HepG2 (cell line): ENCODE measurements around the gene ST6GALNAC6. TPM values are rescaled to one million over a fixed set of nuclear protein-coding genes. Genes with fewer than 3 reads are reported as not detected.

Experiments
- DMAP1 ChIP-seq: IDR thresholded peaks from 2 replicates; pipeline ENCODE4 v1.6.1; 2016
- ETS1 ChIP-seq: sonication (generic); formaldehyde crosslinking; IDR thresholded peaks from 2 replicates; pipeline ENCODE4 v1.4.0; 2020; ENCODE audit warnings: missing genetic modification reagents
- FOXA3 ChIP-seq: IDR thresholded peaks from 2 replicates; pipeline ENCODE4 v1.6.1; 2016; ENCODE audit warnings: missing genetic modification reagents, missing compliant biosample characterization
- HNRNPL ChIP-seq: fragments of 200-400 bp; formaldehyde crosslinking; IDR thresholded peaks from 2 replicates; pipeline ENCODE4 v1.6.1; 2017; ENCODE audit warnings: mild to moderate bottlenecking, low read depth, low read length
- IKZF4 ChIP-seq: sonication (generic); formaldehyde crosslinking; IDR thresholded peaks from 2 replicates; pipeline ENCODE4 v1.5.1; 2020; ENCODE audit warnings: borderline replicate concordance, mild to moderate bottlenecking, low read depth, missing genetic modification reagents; ENCODE audit errors: not compliant biosample characterization
- JUNB ChIP-seq: sonication (generic); formaldehyde crosslinking; IDR thresholded peaks from 2 replicates; pipeline ENCODE4 v1.8.0; 2022; ENCODE audit warnings: missing genetic modification reagents, mild to moderate bottlenecking, borderline replicate concordance
- KAT2B ChIP-seq: fragments of 150-350 bp; IDR thresholded peaks from 2 replicates; pipeline ENCODE4 v1.6.1; 2014; ENCODE audit warnings: low read depth, low read length, borderline replicate concordance
- PHF5A ChIP-seq: IDR thresholded peaks from one replicate; pipeline ENCODE4 v1.6.1; 2018; ENCODE audit warnings: low read depth, missing genetic modification reagents; ENCODE audit not compliant: unreplicated experiment
- RARG ChIP-seq: sonication (generic); formaldehyde crosslinking; IDR thresholded peaks from 2 replicates; pipeline ENCODE4 v1.4.0; 2020; ENCODE audit warnings: low read depth, mild to moderate bottlenecking, missing genetic modification reagents
- SNAPC2 ChIP-seq: sonication (generic); formaldehyde crosslinking; IDR thresholded peaks from 2 replicates; pipeline ENCODE4 v1.8.1; 2022; ENCODE audit warnings: mild to moderate bottlenecking, missing genetic modification reagents
- TBX3 ChIP-seq: fragments of 450-650 bp; IDR thresholded peaks from 2 replicates; pipeline ENCODE4 v1.6.1; 2017; ENCODE audit warnings: antibody characterized with exemption, mild to moderate bottlenecking, inconsistent platforms, borderline replicate concordance
- TCF12 ChIP-seq, 2 experiments: fragments of 450-650 bp in 1 of 2; sonication (generic) in 1 of 2; formaldehyde crosslinking in 1 of 2; IDR thresholded peaks; 2 replicates each; pipeline versions ENCODE4 v1.6.1 to v1.8.0; 2017 to 2022; ENCODE audit warnings: antibody characterized with exemption in 1 of 2, mild to moderate bottlenecking in 1 of 2, missing genetic modification reagents in 1 of 2, moderate library complexity in 1 of 2
- TGIF2 ChIP-seq: IDR thresholded peaks from 2 replicates; pipeline ENCODE4 v1.6.1; 2016; ENCODE audit warnings: control low read depth, missing compliant biosample characterization
- ZNF207 ChIP-seq: fragments of 450-650 bp; IDR thresholded peaks from 2 replicates; pipeline ENCODE4 v1.6.1; 2016; ENCODE audit warnings: antibody characterized with exemption, borderline replicate concordance
- ZNF280D ChIP-seq: sonication (generic); formaldehyde crosslinking; IDR thresholded peaks from 2 replicates; pipeline ENCODE4 v1.5.1; 2020; ENCODE audit warnings: mild to moderate bottlenecking, missing genetic modification reagents
- ZNF703 ChIP-seq: sonication (generic); formaldehyde crosslinking; IDR thresholded peaks from 2 replicates; pipeline ENCODE4 v1.5.1; 2020; ENCODE audit warnings: missing genetic modification reagents, mild to moderate bottlenecking, moderate library complexity, borderline replicate concordance
- polyA plus RNA-seq, 8 experiments: library from polyadenylated mRNA; depleted of rRNA in 3 of 8; stranded (reverse) in 7 of 8; unstranded in 1 of 8; fragments of >200 nt; fragmentation: Illumina TruSeq in 4 of 8; extraction: Trizol in 4 of 8; gene quantifications; 2 replicates each; pipeline versions ENCODE4 v1.2.1 to v1.2.3, GENCODE V29; 2011 to 2016; ENCODE audit warnings: low read depth in 4 of 8, missing spikeins in 1 of 8, mixed read lengths in 1 of 8; ENCODE audit not compliant: insufficient read depth in 1 of 8
- total RNA-seq, 5 experiments: library from RNA; depleted of rRNA; stranded (reverse); fragments of >200 nt; fragmentation: Illumina TruSeq; extraction: Trizol; gene quantifications; 2 replicates each; pipeline ENCODE4 v1.2.3, GENCODE V29; 2016; ENCODE audit warnings: low read depth in 1 of 5
- TF ChIP-seq, protein P1 (sequence below): fragments of 450-650 bp; IDR thresholded peaks from 2 replicates; pipeline ENCODE4 v1.6.1; 2017
- TF ChIP-seq, protein P2 (sequence below), 2 experiments: sonication (generic) in 1 of 2; formaldehyde crosslinking in 1 of 2; IDR thresholded peaks; 2 replicates each; pipeline versions ENCODE4 v1.4.0 to v1.6.1; 2018 to 2020; ENCODE audit warnings: missing genetic modification reagents in 2 of 2, borderline replicate concordance in 1 of 2, low read depth in 1 of 2, mild to moderate bottlenecking in 1 of 2, missing biosample characterization in 1 of 2
- TF ChIP-seq, protein P3 (sequence below): sonication (generic); formaldehyde crosslinking; IDR thresholded peaks from 2 replicates; pipeline ENCODE4 v1.5.1; 2020; ENCODE audit warnings: missing genetic modification reagents, mild to moderate bottlenecking, borderline replicate concordance

Gene ST6GALNAC6
- total and polyA plus RNA-seq, 2 of the 13 experiments (the other 11 are each of a cell fraction or from before 2014, with no cell fraction given) = 18.5 to 65.4 TPM

DNA sequence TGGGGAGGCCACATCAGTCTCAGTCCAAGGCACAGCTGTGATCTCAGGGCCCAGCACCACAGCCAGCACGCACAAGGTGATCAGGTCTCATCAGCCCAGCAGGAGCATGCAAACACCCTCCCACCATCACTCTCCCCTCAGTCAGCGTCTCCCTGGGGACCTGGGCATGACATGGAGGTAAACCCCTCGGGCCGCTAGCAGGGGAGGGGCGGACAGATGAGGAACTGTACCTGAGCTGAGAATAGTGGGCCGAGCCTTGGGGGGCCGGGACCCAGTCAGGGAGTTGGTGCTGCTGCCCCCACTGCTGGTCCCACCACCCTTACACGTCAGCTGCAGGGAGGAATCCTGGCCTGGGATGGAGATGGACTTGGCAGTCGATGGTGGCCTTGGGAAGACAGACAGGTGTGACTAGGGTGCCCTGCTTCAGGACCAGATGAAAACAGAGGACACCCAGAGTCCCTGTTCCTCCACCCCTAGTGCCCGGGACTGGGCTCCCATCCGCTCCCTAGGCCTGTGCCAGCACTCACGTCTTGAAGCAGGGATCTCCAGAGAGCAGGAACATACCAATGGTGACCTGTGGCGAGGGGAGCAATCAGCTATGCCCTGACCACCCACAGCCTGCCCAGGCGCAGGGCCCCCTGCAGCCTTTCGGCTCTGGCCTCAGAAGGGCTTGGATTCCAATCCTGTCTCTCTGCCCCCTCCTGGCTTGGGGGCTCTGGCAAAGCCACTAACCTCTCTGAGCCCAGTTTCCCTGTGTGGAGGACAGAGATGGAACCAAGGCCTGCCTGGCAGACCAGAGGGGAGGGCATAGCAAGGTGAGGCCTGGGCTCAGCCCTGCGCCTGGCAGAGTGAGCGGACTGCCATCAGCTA is 48.7 kb upstream of the ST6GALNAC6 start (continued):
- TF ChIP-seq TBX3 (no peak), ZNF207 (no peak), ETS1 (CRISPR knock-in tag) (no peak), ZNF703 (no peak), DMAP1 (CRISPR knock-in tag) (no peak), IKZF4 (CRISPR knock-in tag) (no peak), SNAPC2 (CRISPR knock-in tag) (no peak), PHF5A (CRISPR knock-in tag) (no peak), TGIF2 (no peak), HNRNPL (0 out of 2 replicates have a peak, but pooled peaks have one; percentile 75), FOXA3 (no peak), TCF12 (IDR thresholded peaks at IDR 0.05) (no peak), TCF12 (CRISPR knock-in tag; IDR thresholded peaks at IDR 0.05) (no peak), ZNF280D (CRISPR knock-in tag) (no peak), JUNB (CRISPR knock-in tag) (no peak), RARG (CRISPR knock-in tag) (no peak), KAT2B (no peak)
- TF ChIP-seq, protein P1, sequence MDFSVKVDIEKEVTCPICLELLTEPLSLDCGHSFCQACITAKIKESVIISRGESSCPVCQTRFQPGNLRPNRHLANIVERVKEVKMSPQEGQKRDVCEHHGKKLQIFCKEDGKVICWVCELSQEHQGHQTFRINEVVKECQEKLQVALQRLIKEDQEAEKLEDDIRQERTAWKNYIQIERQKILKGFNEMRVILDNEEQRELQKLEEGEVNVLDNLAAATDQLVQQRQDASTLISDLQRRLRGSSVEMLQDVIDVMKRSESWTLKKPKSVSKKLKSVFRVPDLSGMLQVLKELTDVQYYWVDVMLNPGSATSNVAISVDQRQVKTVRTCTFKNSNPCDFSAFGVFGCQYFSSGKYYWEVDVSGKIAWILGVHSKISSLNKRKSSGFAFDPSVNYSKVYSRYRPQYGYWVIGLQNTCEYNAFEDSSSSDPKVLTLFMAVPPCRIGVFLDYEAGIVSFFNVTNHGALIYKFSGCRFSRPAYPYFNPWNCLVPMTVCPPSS = no peak
- TF ChIP-seq, protein P2, sequence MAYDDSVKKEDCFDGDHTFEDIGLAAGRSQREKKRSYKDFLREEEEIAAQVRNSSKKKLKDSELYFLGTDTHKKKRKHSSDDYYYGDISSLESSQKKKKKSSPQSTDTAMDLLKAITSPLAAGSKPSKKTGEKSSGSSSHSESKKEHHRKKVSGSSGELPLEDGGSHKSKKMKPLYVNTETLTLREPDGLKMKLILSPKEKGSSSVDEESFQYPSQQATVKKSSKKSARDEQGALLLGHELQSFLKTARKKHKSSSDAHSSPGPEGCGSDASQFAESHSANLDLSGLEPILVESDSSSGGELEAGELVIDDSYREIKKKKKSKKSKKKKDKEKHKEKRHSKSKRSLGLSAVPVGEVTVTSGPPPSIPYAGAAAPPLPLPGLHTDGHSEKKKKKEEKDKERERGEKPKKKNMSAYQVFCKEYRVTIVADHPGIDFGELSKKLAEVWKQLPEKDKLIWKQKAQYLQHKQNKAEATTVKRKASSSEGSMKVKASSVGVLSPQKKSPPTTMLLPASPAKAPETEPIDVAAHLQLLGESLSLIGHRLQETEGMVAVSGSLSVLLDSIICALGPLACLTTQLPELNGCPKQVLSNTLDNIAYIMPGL (CRISPR knock-in tag; IDR thresholded peaks at IDR 0.05; ENCODE audit: borderline replicate concordance in 1 of 2, low read depth in 1 of 2) = no peak
- TF ChIP-seq, protein P3, sequence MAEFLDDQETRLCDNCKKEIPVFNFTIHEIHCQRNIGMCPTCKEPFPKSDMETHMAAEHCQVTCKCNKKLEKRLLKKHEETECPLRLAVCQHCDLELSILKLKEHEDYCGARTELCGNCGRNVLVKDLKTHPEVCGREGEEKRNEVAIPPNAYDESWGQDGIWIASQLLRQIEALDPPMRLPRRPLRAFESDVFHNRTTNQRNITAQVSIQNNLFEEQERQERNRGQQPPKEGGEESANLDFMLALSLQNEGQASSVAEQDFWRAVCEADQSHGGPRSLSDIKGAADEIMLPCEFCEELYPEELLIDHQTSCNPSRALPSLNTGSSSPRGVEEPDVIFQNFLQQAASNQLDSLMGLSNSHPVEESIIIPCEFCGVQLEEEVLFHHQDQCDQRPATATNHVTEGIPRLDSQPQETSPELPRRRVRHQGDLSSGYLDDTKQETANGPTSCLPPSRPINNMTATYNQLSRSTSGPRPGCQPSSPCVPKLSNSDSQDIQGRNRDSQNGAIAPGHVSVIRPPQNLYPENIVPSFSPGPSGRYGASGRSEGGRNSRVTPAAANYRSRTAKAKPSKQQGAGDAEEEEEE (CRISPR knock-in tag) = no peak
